NOMO-1 treated with dmso at 0.1 percent for 144 hours (cell line): ENCODE measurements around the gene TEX38.

Experiments
- DNase-seq: peaks from one replicate; lab custom pipeline; 2025; ENCODE audit not compliant: unreplicated experiment; lab: John Stamatoyannopoulos, UW

The TEX38 gene

DNA sequence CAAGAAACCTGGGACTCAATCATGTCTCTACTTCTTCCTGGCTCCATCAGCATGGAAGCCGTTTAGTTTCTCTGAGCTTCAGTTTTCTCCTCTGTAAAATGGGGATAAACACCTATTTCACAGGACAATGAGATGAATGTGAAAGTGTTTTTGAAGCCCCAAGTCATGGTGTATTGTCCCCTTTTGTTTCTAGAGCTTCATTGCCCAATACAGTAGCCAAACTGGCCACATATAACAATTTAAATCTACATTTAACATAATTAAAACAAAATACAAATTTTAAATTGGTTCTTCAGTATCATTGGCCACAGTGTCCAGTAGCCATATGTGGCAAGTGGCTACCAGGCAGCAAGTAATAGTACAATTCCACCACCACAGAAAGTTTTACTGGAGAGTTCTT, 49.5 kb downstream of the TEX38 start:
- DNase-seq = no peak

DNA sequence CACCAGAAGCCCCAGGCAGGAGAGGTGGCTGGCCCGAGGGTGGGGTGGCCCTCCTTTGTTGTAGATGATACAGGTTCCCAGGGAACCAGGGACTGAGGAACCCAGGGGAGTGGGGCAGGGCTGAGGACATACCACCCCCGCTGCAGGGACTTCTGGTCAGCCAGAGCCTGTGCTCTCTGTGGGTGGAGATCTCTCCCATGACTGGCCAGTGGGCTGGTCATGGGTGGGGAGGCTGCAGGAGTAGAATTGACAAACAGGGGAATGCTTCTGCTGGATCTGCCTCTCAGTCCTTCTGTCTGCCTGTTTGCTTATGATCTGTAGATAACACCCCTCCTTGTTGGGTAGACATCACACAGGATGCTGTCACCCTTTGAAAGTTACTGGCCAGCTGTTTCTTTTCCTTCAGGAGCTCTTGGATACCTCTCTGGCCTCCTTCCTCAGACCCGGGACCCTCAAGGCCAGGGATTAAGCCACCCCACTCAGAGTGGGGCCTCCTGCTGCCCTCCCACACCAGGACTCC, 50.1 kb downstream of the TEX38 start:
- DNase-seq = no peak
